Osteocyte (in vitro differentiated cells): Measurements from ENCODE around the gene IKZF1. TPM values are rescaled to one million over a fixed set of nuclear protein-coding genes. Genes with fewer than 3 reads are reported as not detected.

Experiments
- DNase-seq: peaks from one replicate; pipeline ENCODE4 v3.0.0; 2021; ENCODE audit warnings: mixed read lengths; ENCODE audit not compliant: unreplicated experiment; ENCODE audit errors: extremely low spot score
- H3K27ac Mint-ChIP-seq: one replicate; pipeline ENCODE4 v1.8.0; 2021; ENCODE audit warnings: mild to moderate bottlenecking, mixed read lengths; ENCODE audit not compliant: unreplicated experiment
- H3K27me3 Mint-ChIP-seq: one replicate; pipeline ENCODE4 v1.8.0; 2021; ENCODE audit warnings: mixed read lengths; ENCODE audit not compliant: unreplicated experiment
- H3K36me3 Mint-ChIP-seq: one replicate; pipeline ENCODE4 v1.8.0; 2021; ENCODE audit warnings: mixed read lengths; ENCODE audit not compliant: unreplicated experiment
- H3K4me1 Mint-ChIP-seq: one replicate; pipeline ENCODE4 v1.8.0; 2021; ENCODE audit warnings: mixed read lengths; ENCODE audit not compliant: unreplicated experiment
- H3K4me3 Mint-ChIP-seq: one replicate; pipeline ENCODE4 v1.8.0; 2021; ENCODE audit warnings: mild to moderate bottlenecking, moderate library complexity, mixed read lengths; ENCODE audit not compliant: unreplicated experiment
- H3K9me3 Mint-ChIP-seq: one replicate; pipeline ENCODE4 v1.8.0; 2021; ENCODE audit warnings: mixed read lengths; ENCODE audit not compliant: unreplicated experiment
- CTCF ChIP-seq: fragments of 200-600 bp; sonication (generic); IDR thresholded peaks from 2 replicates; pipeline ENCODE4 v1.5.0; 2021; ENCODE audit warnings: antibody characterized with exemption, mild to moderate bottlenecking, moderate library complexity
- total RNA-seq: library from RNA; stranded (reverse); gene quantifications from 2 replicates; pipeline ENCODE4 v1.2.1, GENCODE V29; 2021

Gene IKZF1
- total RNA-seq, 1 donor from 2014 or later: not detected

GRCh38 chr7:50353894-50354595 lies 49.5 kb downstream of the IKZF1 start:
- peaks cover 16% of the 10 kb centered on the region for H3K27me3 Mint-ChIP-seq
- no peak for DNase-seq
- no peak overlapping the region for H3K4me3 Mint-ChIP-seq
- H3K27ac Mint-ChIP-seq: no peak overlapping the region
- H3K4me1 Mint-ChIP-seq: no peaks in the 10 kb centered on the region
- TF ChIP-seq CTCF: no peak
- H3K36me3 Mint-ChIP-seq: no peaks in the 10 kb centered on the region
- H3K9me3 Mint-ChIP-seq: no peaks in the 10 kb centered on the region

GRCh38 chr7:50355817-50356178 lies 51.3 kb downstream of the IKZF1 start:
- no peak for TF ChIP-seq CTCF
- H3K9me3 Mint-ChIP-seq: no peaks in the 10 kb centered on the region
- H3K27ac Mint-ChIP-seq: no peak overlapping the region
- DNase-seq: no peak
- no peaks in the 10 kb centered on the region for H3K4me1 Mint-ChIP-seq
- peaks cover 16% of the 10 kb centered on the region for H3K27me3 Mint-ChIP-seq
- no peak overlapping the region for H3K4me3 Mint-ChIP-seq
- no peaks in the 10 kb centered on the region for H3K36me3 Mint-ChIP-seq

- no peaks in the 10 kb centered on the region for H3K9me3 Mint-ChIP-seq
- TF ChIP-seq CTCF: no peak
- no peak overlapping the region for H3K4me3 Mint-ChIP-seq
- peaks cover 14% of the 10 kb centered on the region for H3K27me3 Mint-ChIP-seq
- H3K36me3 Mint-ChIP-seq: no peaks in the 10 kb centered on the region
- H3K27ac Mint-ChIP-seq: no peak overlapping the region
- DNase-seq: no peak
- no peaks in the 10 kb centered on the region for H3K4me1 Mint-ChIP-seq
Observed at GRCh38 chr7:50356212-50356944, 51.9 kb downstream of the IKZF1 start.

- no peak overlapping the region for H3K27ac Mint-ChIP-seq
- no peak for TF ChIP-seq CTCF
- no peak for DNase-seq
- H3K4me1 Mint-ChIP-seq: no peaks in the 10 kb centered on the region
- H3K4me3 Mint-ChIP-seq: no peak overlapping the region
- peaks cover 8% of the 10 kb centered on the region for H3K27me3 Mint-ChIP-seq
- H3K36me3 Mint-ChIP-seq: no peaks in the 10 kb centered on the region
- H3K9me3 Mint-ChIP-seq: no peaks in the 10 kb centered on the region
Observed at GRCh38 chr7:50356945-50357268, 52.4 kb downstream of the IKZF1 start.

GRCh38 chr7:50357426-50357825 lies 52.9 kb downstream of the IKZF1 start:
- TF ChIP-seq CTCF: no peak
- H3K36me3 Mint-ChIP-seq: no peaks in the 10 kb centered on the region
- peaks cover 4% of the 10 kb centered on the region for H3K27me3 Mint-ChIP-seq
- no peak overlapping the region for H3K4me3 Mint-ChIP-seq
- H3K9me3 Mint-ChIP-seq: no peaks in the 10 kb centered on the region
- H3K27ac Mint-ChIP-seq: no peak overlapping the region
- DNase-seq: no peak
- H3K4me1 Mint-ChIP-seq: no peaks in the 10 kb centered on the region
